OCI-LY7 (cell line): ENCODE results near the gene C1GALT1C1. TPM values are rescaled to one million over a fixed set of nuclear protein-coding genes. Genes with fewer than 3 reads are reported as not detected.
"Not testable (repeated sequence)": the region's sequence is repeated elsewhere in the genome, so short reads cannot be mapped to it uniquely, and the experiment has no call there.

Experiments used
- BruUV-seq: library from RNA; stranded (reverse); fragments of 400-500 nt; replicated peaks from 2 replicates; lab custom pipeline; 2021; lab: Mats Ljungman, UMichigan
- CTCF ChIA-PET: fragments of 300-600 bp; sonication (Branson Sonifier 250); formaldehyde crosslinking; loops from one replicate; lab custom pipeline; 2022; ENCODE audit warnings: antibody characterized with exemption; ENCODE audit not compliant: unreplicated experiment; lab: Charles Lee
- POLR2A ChIA-PET: fragments of 300-600 bp; sonication (Branson Sonifier 250); formaldehyde crosslinking; loops from one replicate; lab custom pipeline; 2022; ENCODE audit warnings: antibody characterized with exemption; lab: Charles Lee
- DNase-seq: peaks from one replicate; pipeline ENCODE4 v3.0.0-alpha.2; 2015; ENCODE audit warnings: low spot score
- H2AFZ ChIP-seq: fragments of 200-600 bp; sonication (generic), shearing (Covaris generic); 2 replicates; pipeline ENCODE4 v1.6.1; 2014; ENCODE audit warnings: mild to moderate bottlenecking, antibody characterized with exemption, low read length, moderate library complexity
- H3K27ac ChIP-seq: fragments of 200-600 bp; sonication (generic); 2 replicates; pipeline ENCODE4 v1.5.1; 2014; ENCODE audit warnings: mixed run types, low read depth, mild to moderate bottlenecking, moderate library complexity, low read length, inconsistent platforms; ENCODE audit not compliant: poor library complexity, severe bottlenecking
- H3K36me3 ChIP-seq: fragments of 200-600 bp; sonication (generic); 2 replicates; pipeline ENCODE4 v1.6.1; 2014; ENCODE audit warnings: mild to moderate bottlenecking, antibody characterized with exemption, low read length, moderate library complexity, mixed read lengths; ENCODE audit not compliant: insufficient read depth
- H3K4me1 ChIP-seq: fragments of 200-600 bp; sonication (generic); 2 replicates; pipeline ENCODE4 v1.5.1; 2014; ENCODE audit warnings: mild to moderate bottlenecking, low read length; ENCODE audit not compliant: insufficient read depth, poor library complexity, severe bottlenecking
- H3K4me2 ChIP-seq: fragments of 200-600 bp; sonication (generic); 2 replicates; pipeline ENCODE4 v1.6.1; 2014; ENCODE audit warnings: mild to moderate bottlenecking, low read length
- H3K4me3 ChIP-seq: fragments of 200-600 bp; sonication (generic); 2 replicates; pipeline ENCODE4 v1.5.1; 2014; ENCODE audit warnings: mild to moderate bottlenecking, low read depth, low read length; ENCODE audit not compliant: poor library complexity, severe bottlenecking
- H3K79me2 ChIP-seq: fragments of 200-600 bp; sonication (generic); 2 replicates; pipeline ENCODE4 v1.6.1; 2016; ENCODE audit warnings: low read depth, mild to moderate bottlenecking, low read length, moderate library complexity, mixed read lengths; ENCODE audit not compliant: insufficient read depth
- H3K9me2 ChIP-seq: fragments of 200-600 bp; sonication (generic); 2 replicates; pipeline ENCODE4 v1.6.1; 2016; ENCODE audit warnings: mild to moderate bottlenecking, low read length, mixed read lengths; ENCODE audit not compliant: insufficient read depth
- H3K9me3 ChIP-seq: fragments of 200-600 bp; sonication (generic); 2 replicates; pipeline ENCODE4 v1.6.1; 2014; ENCODE audit warnings: mild to moderate bottlenecking, mixed run types, low read length, mixed read lengths
- H4K20me1 ChIP-seq: fragments of 200-600 bp; sonication (generic); 2 replicates; pipeline ENCODE4 v1.6.1; 2014; ENCODE audit warnings: mild to moderate bottlenecking, antibody characterized with exemption, low read length, moderate library complexity, mixed read lengths; ENCODE audit not compliant: insufficient read depth
- EZH2phosphoT487 ChIP-seq: fragments of 200-600 bp; sonication (generic); IDR thresholded peaks from 2 replicates; pipeline ENCODE4 v1.6.1; 2018; ENCODE audit warnings: low read depth, borderline replicate concordance, mild to moderate bottlenecking, mixed run types, antibody characterized with exemption, low read length, moderate library complexity, mixed read lengths
- intact Hi-C: fragments of 100-400 bp; cut with micrococcal nuclease; formaldehyde crosslinking; loops from one replicate; pipeline ENCODE4 v1.10.0; 2022; ENCODE audit not compliant: unreplicated experiment
- total RNA-seq, 2 experiments: library from RNA; depleted of rRNA in 1 of 2; stranded (reverse); fragments of >200 nt in 1 of 2; shearing (Covaris generic) in 1 of 2; gene quantifications; 2 replicates each; pipeline ENCODE4 v1.2.3, GENCODE V29; 2014 to 2022
- TF ChIP-seq, protein P1 (sequence below): fragments of 200-600 bp; sonication (generic); conservative IDR thresholded peaks from 2 replicates; pipeline ENCODE4 v1.5.1; 2014; ENCODE audit warnings: mild to moderate bottlenecking, antibody characterized with exemption, low read length, moderate library complexity, mixed read lengths

C1GALT1C1 gene
- total RNA-seq, 2 experiments from 2014 or later = 10.9 to 16.5 TPM

DNA sequence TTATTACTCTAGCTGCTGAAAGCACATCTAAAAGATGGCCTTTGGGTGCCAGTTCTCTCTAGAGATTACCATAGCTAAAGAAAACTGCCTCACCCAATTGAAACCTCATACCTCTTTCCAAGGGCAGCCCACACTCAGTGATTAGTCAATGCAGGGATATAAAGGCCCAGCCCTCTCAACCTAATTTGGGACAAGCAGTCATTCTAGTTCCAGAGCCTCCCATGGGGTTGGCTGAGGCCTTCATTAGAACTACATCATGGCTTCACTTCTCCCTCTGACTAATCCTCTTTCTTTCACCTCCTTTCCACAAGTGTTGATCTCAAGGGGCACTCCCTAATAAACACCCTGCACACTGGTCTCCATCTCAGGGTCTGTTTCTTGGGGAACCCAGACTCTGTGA lies 38.5 kb upstream of the C1GALT1C1 start:
- H3K36me3 ChIP-seq = no peaks in the 10 kb centered on the region
- TF ChIP-seq EZH2phosphoT487 = no peak
- H4K20me1 ChIP-seq = no peaks in the 10 kb centered on the region
- H3K4me3 ChIP-seq = no peak overlapping the region
- intact Hi-C loops = no loop called here
- H3K79me2 ChIP-seq = no peaks in the 10 kb centered on the region
- H3K4me1 ChIP-seq = no peaks in the 10 kb centered on the region
- no peaks in the 10 kb centered on the region for H3K9me3 ChIP-seq
- H3K4me2 ChIP-seq = no peak overlapping the region
- H3K9me2 ChIP-seq = no peaks in the 10 kb centered on the region
- DNase-seq = no peak
- no peak overlapping the region for H2AFZ ChIP-seq
- ChIA-PET POLR2A (interaction anchor here (1.0 to 1.3 kb wide), 2 partner anchors 10 to 54 kb away, joined by 3 to 4 read pairs; no protein-coding TSS in a partner anchor), CTCF (no interaction called here)
- no peak overlapping the region for H3K27ac ChIP-seq
- BruUV-seq = no TSS peak

DNA sequence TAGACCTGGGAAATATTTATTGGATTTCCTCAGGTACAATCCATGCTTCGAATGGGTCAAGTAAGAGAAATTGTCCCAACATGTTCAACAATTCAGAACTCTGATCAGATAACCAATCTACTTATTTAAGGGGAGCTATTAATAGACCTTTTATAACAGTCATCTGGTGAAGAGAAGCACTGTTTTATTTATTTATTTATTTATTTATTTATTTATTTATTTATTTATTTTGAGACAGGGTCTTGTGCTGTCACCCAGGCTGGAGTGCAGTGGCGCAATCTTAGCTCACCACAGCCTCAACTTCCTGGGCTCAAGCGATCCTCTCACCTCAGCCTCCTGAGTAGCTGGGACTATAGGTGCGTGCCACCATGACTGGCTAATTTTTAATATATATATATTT lies 34.7 kb upstream of the C1GALT1C1 start:
- not testable (repeated sequence) for H3K9me3 ChIP-seq, H3K36me3 ChIP-seq, H3K4me3 ChIP-seq, H4K20me1 ChIP-seq, H3K79me2 ChIP-seq, BruUV-seq, H3K9me2 ChIP-seq, H3K4me1 ChIP-seq, DNase-seq, H3K27ac ChIP-seq
- CTCF ChIA-PET = interaction anchor here (1.0 kb wide), 1 partner anchor 178 kb away, joined by 3 read pairs; no protein-coding TSS in a partner anchor
- POLR2A ChIA-PET = interaction anchor here (1.0 to 1.3 kb wide), 4 partner anchors 61 to 154 kb away, joined by 3 to 5 read pairs (median 4); partner anchors contain the start of gene MCTS1
- intact Hi-C loops = loop anchor here (1.0 to 5.0 kb wide), 2 partner anchors 108 to 150 kb away; no protein-coding TSS in a partner anchor
- Histone ChIP-seq H3K4me2 (peak overlapping the region; percentile 42; the same call in 1 of the 2 replicates), H2AFZ (peak overlapping the region; percentile 67; the same call in 1 of the 2 replicates)

DNA sequence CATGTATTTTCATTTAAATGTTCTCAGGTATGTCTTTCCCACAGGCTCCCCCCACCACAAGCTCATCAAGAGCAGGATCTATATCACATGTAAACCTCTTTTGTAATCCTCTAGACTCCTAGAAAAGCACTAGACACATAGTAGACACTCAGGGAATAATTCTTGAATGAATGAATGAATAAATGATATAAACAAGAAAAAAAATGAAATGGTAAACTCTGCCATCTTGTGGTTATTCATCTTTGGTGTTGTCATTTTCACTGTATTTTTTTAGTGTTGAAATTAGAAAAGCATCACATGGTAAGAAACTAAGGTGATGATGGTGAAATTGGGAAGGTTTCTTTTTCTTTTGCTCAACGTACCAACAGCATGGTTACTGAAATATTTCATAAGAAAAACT lies 34.2 kb upstream of the C1GALT1C1 start:
- no peaks in the 10 kb centered on the region for H3K79me2 ChIP-seq
- no peaks in the 10 kb centered on the region for H3K36me3 ChIP-seq
- H3K9me3 ChIP-seq = no peaks in the 10 kb centered on the region
- H4K20me1 ChIP-seq = no peaks in the 10 kb centered on the region
- H3K4me1 ChIP-seq = no peaks in the 10 kb centered on the region
- POLR2A ChIA-PET = interaction anchor here (0.6 to 1.3 kb wide), 6 partner anchors 60 to 163 kb away, joined by 3 to 5 read pairs (median 4); partner anchors contain the start of gene MCTS1
- TF ChIP-seq EZH2phosphoT487 = no peak
- TF ChIP-seq, protein P1, sequence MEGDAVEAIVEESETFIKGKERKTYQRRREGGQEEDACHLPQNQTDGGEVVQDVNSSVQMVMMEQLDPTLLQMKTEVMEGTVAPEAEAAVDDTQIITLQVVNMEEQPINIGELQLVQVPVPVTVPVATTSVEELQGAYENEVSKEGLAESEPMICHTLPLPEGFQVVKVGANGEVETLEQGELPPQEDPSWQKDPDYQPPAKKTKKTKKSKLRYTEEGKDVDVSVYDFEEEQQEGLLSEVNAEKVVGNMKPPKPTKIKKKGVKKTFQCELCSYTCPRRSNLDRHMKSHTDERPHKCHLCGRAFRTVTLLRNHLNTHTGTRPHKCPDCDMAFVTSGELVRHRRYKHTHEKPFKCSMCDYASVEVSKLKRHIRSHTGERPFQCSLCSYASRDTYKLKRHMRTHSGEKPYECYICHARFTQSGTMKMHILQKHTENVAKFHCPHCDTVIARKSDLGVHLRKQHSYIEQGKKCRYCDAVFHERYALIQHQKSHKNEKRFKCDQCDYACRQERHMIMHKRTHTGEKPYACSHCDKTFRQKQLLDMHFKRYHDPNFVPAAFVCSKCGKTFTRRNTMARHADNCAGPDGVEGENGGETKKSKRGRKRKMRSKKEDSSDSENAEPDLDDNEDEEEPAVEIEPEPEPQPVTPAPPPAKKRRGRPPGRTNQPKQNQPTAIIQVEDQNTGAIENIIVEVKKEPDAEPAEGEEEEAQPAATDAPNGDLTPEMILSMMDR = peak; percentile 75
- H3K4me2 ChIP-seq = peak overlapping the region; percentile 42; the same call in 1 of the 2 replicates
- H3K4me3 ChIP-seq = no peak overlapping the region
- peak; percentile 49 for DNase-seq
- H3K9me2 ChIP-seq = no peaks in the 10 kb centered on the region
- no peak overlapping the region for H3K27ac ChIP-seq
- peak overlapping the region; percentile 67; the same call in 1 of the 2 replicates for H2AFZ ChIP-seq
- intact Hi-C loops = loop anchor here (1.0 to 5.0 kb wide), 2 partner anchors 108 to 150 kb away; no protein-coding TSS in a partner anchor
- no TSS peak for BruUV-seq
- CTCF ChIA-PET = interaction anchor here (0.9 to 1.2 kb wide), 3 partner anchors 10 to 178 kb away, joined by 3 to 4 read pairs (median 4); no protein-coding TSS in a partner anchor
